Raji (cell line): Measurements from ENCODE around the gene CLCN1.

Experiments used
- POLR2A ChIP-seq: IDR thresholded peaks from 2 replicates; pipeline ENCODE4 v1.6.1; 2011; ENCODE audit warnings: low read depth, low read length, control low read depth; ENCODE audit not compliant: insufficient read depth

Gene CLCN1

GRCh38 chr7:143315776-143316175 lies at the start of gene CLCN1:
Gene CLCN1, plus strand, starts transcription at chr7:143316111. Its CDS starts 102 bp downstream, at chr7:143316213.
- no peak for TF ChIP-seq POLR2A

- TF ChIP-seq POLR2A: no peak
These were observed 46.7 kb upstream of the CLCN1 start for GRCh38 chr7:143269251-143269650.

- TF ChIP-seq POLR2A: no peak
These were observed 44.7 kb upstream of the CLCN1 start for GRCh38 chr7:143271240-143271639.

GRCh38 chr7:143272871-143273270 lies 43.0 kb upstream of the CLCN1 start:
- TF ChIP-seq POLR2A: no peak

- no peak for TF ChIP-seq POLR2A
These were observed 36.5 kb upstream of the CLCN1 start for GRCh38 chr7:143279186-143280098.

GRCh38 chr7:143280160-143280559 lies 35.8 kb upstream of the CLCN1 start:
- no peak for TF ChIP-seq POLR2A

GRCh38 chr7:143280566-143280965 lies 35.3 kb upstream of the CLCN1 start:
- TF ChIP-seq POLR2A: no peak

- no peak for TF ChIP-seq POLR2A
These were observed 34.4 kb upstream of the CLCN1 start for GRCh38 chr7:143281529-143281928.

GRCh38 chr7:143282124-143282523 lies 33.8 kb upstream of the CLCN1 start:
- TF ChIP-seq POLR2A: no peak

- TF ChIP-seq POLR2A: no peak
These were observed 32.5 kb upstream of the CLCN1 start for GRCh38 chr7:143283381-143283780.

- no peak for TF ChIP-seq POLR2A
These were observed 31.1 kb upstream of the CLCN1 start, which contains the start of gene TMEM139 for GRCh38 chr7:143284591-143285469. Gene TMEM139, plus strand, starts transcription at chr7:143284958. Its CDS starts 1,000 bp downstream, at chr7:143285958.

GRCh38 chr7:143285470-143285778 lies 30.5 kb upstream of the CLCN1 start:
- no peak for TF ChIP-seq POLR2A

- TF ChIP-seq POLR2A: no peak
These were observed 29.9 kb upstream of the CLCN1 start for GRCh38 chr7:143285806-143286521.

- no peak for TF ChIP-seq POLR2A
These were observed 29.4 kb upstream of the CLCN1 start for GRCh38 chr7:143286522-143286890.

- no peak for TF ChIP-seq POLR2A
These were observed 28.5 kb upstream of the CLCN1 start for GRCh38 chr7:143287339-143287934.
